Left lung (tissue), 10 donors: ENCODE data around the gene PKHD1. TPM values are rescaled to one million over a fixed set of nuclear protein-coding genes. Genes with fewer than 3 reads are reported as not detected.

Source experiments
- ATAC-seq: fragments of 200-7000 bp; cut with Tn5 transposase; one replicate; pipeline ENCODE4 v1.9.1; 2020; ENCODE audit warnings: moderate library complexity
- DNase-seq, 4 donors: peaks; one replicate each; pipeline ENCODE4 v3.0.0-alpha.2; 2013 to 2020
- H3K27ac ChIP-seq, 2 donors: fragments of 200-600 bp; sonication (generic) in 1 of 2; one replicate each; pipeline versions ENCODE4 v1.5.0 to v1.8.0; 2020 to 2021
- H3K27me3 ChIP-seq, 2 donors: fragments of 200-600 bp; sonication (generic) in 1 of 2; one replicate each; pipeline versions ENCODE4 v1.5.0 to v1.8.0; 2020 to 2021
- H3K36me3 ChIP-seq, 2 donors: fragments of 200-600 bp; sonication (generic) in 1 of 2; one replicate each; pipeline versions ENCODE4 v1.5.0 to v1.8.0; 2020 to 2021
- H3K4me1 ChIP-seq, 2 donors: fragments of 200-600 bp; one replicate each; pipeline ENCODE4 v1.8.0; 2021
- H3K4me3 ChIP-seq, 2 donors: fragments of 200-600 bp; sonication (generic) in 1 of 2; one replicate each; pipeline versions ENCODE4 v1.5.0 to v1.8.0; 2020 to 2021; ENCODE audit warnings: mild to moderate bottlenecking in 1 of 2
- H3K9me3 ChIP-seq, 2 donors: fragments of 200-600 bp; sonication (generic) in 1 of 2; one replicate each; pipeline versions ENCODE4 v1.5.0 to v1.8.0; 2020 to 2021
- CTCF ChIP-seq, 2 donors: fragments of 200-600 bp; sonication (generic) in 1 of 2; IDR thresholded peaks; one replicate each; pipeline versions ENCODE4 v1.5.0 to v1.8.0; 2021; ENCODE audit warnings: antibody characterized with exemption in 2 of 2
- intact Hi-C, 2 donors: fragments of 100-400 bp; cut with DNase I; formaldehyde crosslinking; loops; one replicate each; pipeline versions ENCODE4 v1.11.2 to v1.14.2; 2022
- polyA plus RNA-seq, 6 donors: library from polyadenylated mRNA; unstranded; fragments of 120-200 nt; gene quantifications; one replicate each; pipeline ENCODE4 v1.2.1, GENCODE V29; 2013; ENCODE audit not compliant: insufficient read length in 6 of 6
- total RNA-seq, 2 donors: library from RNA; stranded (reverse); fragmentation: NEBNext Ultra II Directional; extraction: Animal tissue kit (Norgen Biotek cat#: 25700); gene quantifications; one replicate each; pipeline ENCODE4 v1.2.1, GENCODE V29; 2021
- donor health status: DM: no; HTN: yes; CAD: no.
- donor health status: DM: no; HTN: no; CAD: no.

Gene PKHD1
- total and polyA plus RNA-seq, 8 donors: 0.29 to 7.9 (median 6.2) TPM

DNA sequence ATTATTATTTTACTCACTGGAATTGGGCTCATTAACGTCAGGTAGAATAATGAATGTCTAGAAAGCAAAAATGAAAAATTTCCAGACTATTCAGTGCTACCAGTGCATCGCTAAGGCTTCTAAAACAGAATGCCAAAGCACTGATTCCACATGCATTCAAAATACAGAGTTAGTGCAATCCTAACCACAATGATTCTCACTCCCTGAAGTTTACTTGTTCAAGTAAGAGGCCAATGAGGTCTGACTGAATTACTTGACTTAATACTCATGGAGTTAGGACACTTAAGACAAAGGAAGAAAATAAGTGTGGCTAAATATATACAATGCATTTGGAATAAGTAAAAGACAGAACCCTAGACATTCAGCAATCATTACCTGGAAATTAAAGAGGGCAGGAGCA, 220.5 kb downstream of the PKHD1 start:
- ATAC-seq (peak; percentile 59), DNase-seq (no peak)
- intact Hi-C loops: no loop called here
- Histone ChIP-seq H3K9me3 (no peaks in the 10 kb centered on the region), H3K36me3 (no peaks in the 10 kb centered on the region), H3K27me3 (no peaks in the 10 kb centered on the region), H3K4me1 (no peaks in the 10 kb centered on the region), H3K27ac (no peak overlapping the region), H3K4me3 (no peak overlapping the region)
- no peak for TF ChIP-seq CTCF (IDR thresholded peaks at IDR 0.05)

DNA sequence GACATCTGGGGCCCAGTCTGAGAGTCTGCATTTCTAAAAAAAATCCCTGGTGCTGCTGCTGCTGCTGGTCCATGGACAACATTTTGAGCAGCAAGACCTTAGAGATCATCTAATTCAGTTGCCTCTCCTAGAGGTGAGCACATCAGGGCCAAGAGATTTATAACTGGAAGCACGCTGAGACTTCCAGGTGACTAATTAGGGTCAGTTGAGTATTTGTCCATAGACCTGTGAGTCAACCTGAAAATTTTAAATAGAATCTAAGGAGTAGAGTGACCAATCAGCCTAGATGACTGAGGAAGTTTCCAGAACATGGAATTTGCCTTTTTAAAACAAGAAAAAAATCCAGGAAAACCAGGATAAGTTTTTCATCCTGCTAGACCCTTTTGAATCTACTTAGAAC, 221.4 kb downstream of the PKHD1 start:
- no peak for TF ChIP-seq CTCF (IDR thresholded peaks at IDR 0.05)
- no peak overlapping the region for H3K27ac ChIP-seq
- H3K36me3 ChIP-seq: no peaks in the 10 kb centered on the region
- no peak for DNase-seq
- ATAC-seq: peak; percentile 76
- H3K4me1 ChIP-seq: no peaks in the 10 kb centered on the region
- intact Hi-C loops: no loop called here
- no peaks in the 10 kb centered on the region for H3K9me3 ChIP-seq
- no peaks in the 10 kb centered on the region for H3K27me3 ChIP-seq
- H3K4me3 ChIP-seq: no peak overlapping the region

- no peaks in the 10 kb centered on the region for H3K9me3 ChIP-seq
- intact Hi-C loops: no loop called here
- no peaks in the 10 kb centered on the region for H3K4me1 ChIP-seq
- DNase-seq: no peak
- H3K27me3 ChIP-seq: no peaks in the 10 kb centered on the region
- H3K4me3 ChIP-seq: no peak overlapping the region
- no peak for TF ChIP-seq CTCF (IDR thresholded peaks at IDR 0.05)
- H3K27ac ChIP-seq: no peak overlapping the region
- peak; percentile 38 for ATAC-seq
- no peaks in the 10 kb centered on the region for H3K36me3 ChIP-seq
These were observed 222.2 kb downstream of the PKHD1 start for GRCh38 chr6:51865176-51865575.

GRCh38 chr6:51857134-51857533, 230.3 kb downstream of the PKHD1 start:
- intact Hi-C loops: loop anchor here in 1 of 2 donors (10.0 kb wide), 1 partner anchor 168 kb away; no protein-coding TSS in a partner anchor
- no peak for DNase-seq
- no peak for ATAC-seq
- H3K9me3 ChIP-seq: no peaks in the 10 kb centered on the region
- H3K27me3 ChIP-seq: no peaks in the 10 kb centered on the region
- no peaks in the 10 kb centered on the region for H3K36me3 ChIP-seq
- H3K4me1 ChIP-seq: no peaks in the 10 kb centered on the region
- no peak overlapping the region for H3K4me3 ChIP-seq
- no peak for TF ChIP-seq CTCF (IDR thresholded peaks at IDR 0.05)
- no peak overlapping the region for H3K27ac ChIP-seq

DNA sequence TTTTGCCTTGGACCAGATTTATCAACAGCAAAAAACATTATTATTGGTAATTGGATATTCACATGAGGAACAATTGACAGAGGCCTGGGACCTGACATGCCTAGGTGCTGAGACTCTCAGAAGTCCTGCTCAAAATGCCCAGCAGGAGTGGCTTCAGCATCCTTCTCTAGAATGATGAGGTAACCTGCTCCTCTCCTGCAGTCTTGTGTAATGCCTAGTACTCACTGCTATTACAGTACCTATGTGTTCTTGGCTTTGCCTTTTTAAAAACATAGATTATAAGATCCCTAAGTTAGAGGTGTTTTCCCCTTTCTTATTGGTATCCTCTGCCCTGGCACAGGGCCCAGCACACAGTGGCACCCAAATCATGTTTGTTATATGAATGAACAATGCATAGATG, 230.9 kb downstream of the PKHD1 start:
- Histone ChIP-seq H3K4me3 (no peak overlapping the region), H3K9me3 (no peaks in the 10 kb centered on the region), H3K4me1 (no peaks in the 10 kb centered on the region), H3K27ac (no peak overlapping the region), H3K27me3 (no peaks in the 10 kb centered on the region), H3K36me3 (no peaks in the 10 kb centered on the region)
- no peak for TF ChIP-seq CTCF (IDR thresholded peaks at IDR 0.05)
- no peak for DNase-seq
- no peak for ATAC-seq
- intact Hi-C loops: loop anchor here in 1 of 2 donors (10.0 kb wide), 1 partner anchor 168 kb away; no protein-coding TSS in a partner anchor
